H1 (cell line): ENCODE results near the gene COL12A1. TPM values are rescaled to one million over a fixed set of nuclear protein-coding genes. Genes with fewer than 3 reads are reported as not detected.

Experiments used
- HDAC2 ChIP-seq, 2 experiments: fragments of 300-600 bp in 1 of 2; sonication (generic) in 1 of 2; IDR thresholded peaks; 2 replicates each; pipeline ENCODE4 v1.6.1; 2011 to 2012; ENCODE audit warnings: low read depth in 2 of 2, low read length in 2 of 2, mild to moderate bottlenecking in 2 of 2, moderate library complexity in 2 of 2, borderline replicate concordance in 1 of 2, inconsistent platforms in 1 of 2
- JUN ChIP-seq: IDR thresholded peaks from 2 replicates; pipeline ENCODE4 v1.6.1; 2011; ENCODE audit warnings: low read depth, mild to moderate bottlenecking, improper control_type of control experiment, low read length
- NANOG ChIP-seq: IDR thresholded peaks from 2 replicates; pipeline ENCODE4 v1.6.1; 2011; ENCODE audit warnings: low read length, low read depth, mild to moderate bottlenecking, inconsistent platforms; ENCODE audit not compliant: insufficient read depth, poor library complexity, severe bottlenecking
- SIN3A ChIP-seq, 2 experiments: IDR thresholded peaks in 1 of 2; conservative IDR thresholded peaks in 1 of 2; 2 replicates each; pipeline ENCODE4 v1.6.1; 2011 to 2012; ENCODE audit warnings: low read length in 2 of 2, improper control_type of control experiment in 1 of 2, low read depth in 1 of 2, mild to moderate bottlenecking in 1 of 2
- polyA plus RNA-seq, 7 experiments: library from polyadenylated mRNA; depleted of rRNA in 3 of 7; stranded (reverse) in 5 of 7; unstranded in 2 of 7; fragments of >200 nt in 5 of 7; fragments of 200-250 nt in 2 of 7; gene quantifications; 1 replicate in 5 of 7; 2 replicates in 1 of 7; 4 replicates in 1 of 7; pipeline versions ENCODE4 v1.2.1 to v1.2.3, GENCODE V29; 2011 to 2013; ENCODE audit warnings: missing spikeins in 2 of 7, mixed read lengths in 2 of 7
- total RNA-seq: library from RNA; stranded (reverse); fragmentation: NEBNext Ultra II Directional; extraction: Animal tissue kit (Norgen Biotek cat#: 25700); gene quantifications from 2 replicates; pipeline ENCODE4 v1.2.1, GENCODE V29; 2021
- TF ChIP-seq, protein P1 (sequence below), 3 experiments: IDR thresholded peaks; 1 replicate in 2 of 3; 2 replicates in 1 of 3; pipeline versions ENCODE4 v1.5.1 to v1.6.1; 2011; ENCODE audit warnings: low read length in 3 of 3, mild to moderate bottlenecking in 3 of 3, inconsistent platforms in 2 of 3, low read depth in 1 of 3, moderate library complexity in 1 of 3; ENCODE audit not compliant: insufficient read depth in 1 of 3; ENCODE audit errors: control extremely low read depth in 1 of 3

Gene COL12A1
- total and polyA plus RNA-seq, 2 of the 8 experiments (the other 6 are each of a cell fraction or from before 2014, with no cell fraction given) = 1.4 to 4.7 TPM

DNA sequence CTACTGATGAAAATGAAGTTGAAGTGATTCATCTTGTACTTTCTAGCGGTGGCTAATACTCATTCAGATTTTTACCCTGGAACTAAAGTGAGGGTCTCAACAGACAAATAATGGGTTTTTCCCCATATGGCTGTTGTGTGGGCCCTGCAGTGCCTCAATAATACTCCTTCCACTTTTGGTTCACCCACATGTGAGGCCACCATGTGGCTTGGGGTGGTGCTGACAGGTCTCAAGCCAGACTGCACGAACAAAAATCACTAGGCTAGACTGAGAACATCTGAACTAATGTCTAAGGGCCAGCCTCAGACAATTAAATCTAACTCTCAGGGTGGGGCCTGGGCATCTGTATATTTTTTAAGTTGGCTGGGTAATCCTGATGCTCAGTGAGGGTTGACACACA is 7.9 kb upstream of the COL12A1 start (continued):
- TF ChIP-seq SIN3A (conservative IDR thresholded peaks at IDR 0.05 in 1 of 2, IDR thresholded peaks at IDR 0.05 in 1 of 2; ENCODE audit: low read depth in 1 of 2, low read length in 2 of 2) (no peak), HDAC2 (IDR thresholded peaks at IDR 0.05; ENCODE audit: borderline replicate concordance in 1 of 2, low read depth in 2 of 2, low read length in 2 of 2) (no peak), NANOG (no peak), JUN (no peak)
- TF ChIP-seq, protein P1, sequence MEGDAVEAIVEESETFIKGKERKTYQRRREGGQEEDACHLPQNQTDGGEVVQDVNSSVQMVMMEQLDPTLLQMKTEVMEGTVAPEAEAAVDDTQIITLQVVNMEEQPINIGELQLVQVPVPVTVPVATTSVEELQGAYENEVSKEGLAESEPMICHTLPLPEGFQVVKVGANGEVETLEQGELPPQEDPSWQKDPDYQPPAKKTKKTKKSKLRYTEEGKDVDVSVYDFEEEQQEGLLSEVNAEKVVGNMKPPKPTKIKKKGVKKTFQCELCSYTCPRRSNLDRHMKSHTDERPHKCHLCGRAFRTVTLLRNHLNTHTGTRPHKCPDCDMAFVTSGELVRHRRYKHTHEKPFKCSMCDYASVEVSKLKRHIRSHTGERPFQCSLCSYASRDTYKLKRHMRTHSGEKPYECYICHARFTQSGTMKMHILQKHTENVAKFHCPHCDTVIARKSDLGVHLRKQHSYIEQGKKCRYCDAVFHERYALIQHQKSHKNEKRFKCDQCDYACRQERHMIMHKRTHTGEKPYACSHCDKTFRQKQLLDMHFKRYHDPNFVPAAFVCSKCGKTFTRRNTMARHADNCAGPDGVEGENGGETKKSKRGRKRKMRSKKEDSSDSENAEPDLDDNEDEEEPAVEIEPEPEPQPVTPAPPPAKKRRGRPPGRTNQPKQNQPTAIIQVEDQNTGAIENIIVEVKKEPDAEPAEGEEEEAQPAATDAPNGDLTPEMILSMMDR (IDR thresholded peaks at IDR 0.05; ENCODE audit: control extremely low read depth in 1 of 3, insufficient read depth in 1 of 3, low read depth in 1 of 3, low read length in 3 of 3) = peak in 2 of 3 experiments; percentile 8 to 12; a peak in 3 of 4 replicates
